Subcutaneous abdominal adipose tissue (tissue), 5 donors: Measurements from ENCODE around the gene IL22RA1.

Experiments
- H3K27ac ChIP-seq: one replicate; pipeline ENCODE4 v1.7.0; 2013; ENCODE audit warnings: low read depth, mild to moderate bottlenecking, inconsistent platforms, low read length, moderate library complexity
- H3K27me3 ChIP-seq, 5 donors: one replicate each; pipeline ENCODE4 v1.7.0; 2013; ENCODE audit warnings: low read length in 5 of 5, inconsistent platforms in 1 of 5; ENCODE audit not compliant: control insufficient read depth in 5 of 5, insufficient read depth in 4 of 5
- H3K36me3 ChIP-seq, 5 donors: one replicate each; pipeline ENCODE4 v1.7.0; 2013; ENCODE audit warnings: low read length in 5 of 5; ENCODE audit not compliant: control insufficient read depth in 5 of 5, insufficient read depth in 5 of 5
- H3K4me1 ChIP-seq, 5 donors: one replicate each; pipeline ENCODE4 v1.7.0; 2013; ENCODE audit warnings: low read length in 5 of 5, mild to moderate bottlenecking in 3 of 5, moderate library complexity in 1 of 5; ENCODE audit not compliant: control insufficient read depth in 5 of 5, insufficient read depth in 5 of 5
- H3K4me3 ChIP-seq, 5 donors: one replicate each; pipeline ENCODE4 v1.7.0; 2013; ENCODE audit warnings: low read length in 5 of 5, low read depth in 1 of 5
- H3K9ac ChIP-seq, 5 donors: one replicate each; pipeline ENCODE4 v1.7.0; 2013; ENCODE audit warnings: low read length in 5 of 5, mild to moderate bottlenecking in 4 of 5, moderate library complexity in 3 of 5
- H3K9me3 ChIP-seq, 5 donors: one replicate each; pipeline ENCODE4 v1.7.0; 2013; ENCODE audit warnings: low read length in 5 of 5; ENCODE audit not compliant: control insufficient read depth in 5 of 5
- donor health status: healthy.
- donor health status: healthy.
- donor health status: healthy.
- donor health status: healthy.
- donor health status: healthy.

The IL22RA1 gene

DNA sequence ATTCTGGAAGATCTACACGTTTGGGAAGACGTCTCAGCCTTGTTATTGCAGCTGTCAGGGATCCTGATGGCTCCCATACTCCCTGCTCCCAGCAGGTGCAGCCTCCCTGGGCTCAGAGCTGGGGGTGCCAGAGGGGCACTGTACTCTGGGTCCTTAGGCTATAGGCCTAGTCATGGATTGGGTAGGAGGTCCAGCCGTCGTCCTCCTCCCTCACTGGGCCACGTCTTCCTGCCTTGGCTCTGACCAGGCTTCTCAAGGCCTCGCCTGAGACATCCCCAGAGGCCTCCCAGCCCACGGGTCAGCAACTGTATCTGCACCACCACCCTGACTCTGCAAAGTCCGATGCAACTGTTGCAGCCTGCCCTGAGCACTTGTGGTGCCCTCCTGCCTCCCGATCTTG, 49.2 kb downstream of the IL22RA1 start:
- Histone ChIP-seq H3K4me3 (no peak overlapping the region), H3K9me3 (no peaks in the 10 kb centered on the region), H3K4me1 (no peaks in the 10 kb centered on the region), H3K27ac (no peak overlapping the region), H3K27me3 (peaks cover 2 to 10% (median 3%) of the 10 kb centered on the region in 5 donors), H3K36me3 (no peaks in the 10 kb centered on the region), H3K9ac (no peak overlapping the region)

DNA sequence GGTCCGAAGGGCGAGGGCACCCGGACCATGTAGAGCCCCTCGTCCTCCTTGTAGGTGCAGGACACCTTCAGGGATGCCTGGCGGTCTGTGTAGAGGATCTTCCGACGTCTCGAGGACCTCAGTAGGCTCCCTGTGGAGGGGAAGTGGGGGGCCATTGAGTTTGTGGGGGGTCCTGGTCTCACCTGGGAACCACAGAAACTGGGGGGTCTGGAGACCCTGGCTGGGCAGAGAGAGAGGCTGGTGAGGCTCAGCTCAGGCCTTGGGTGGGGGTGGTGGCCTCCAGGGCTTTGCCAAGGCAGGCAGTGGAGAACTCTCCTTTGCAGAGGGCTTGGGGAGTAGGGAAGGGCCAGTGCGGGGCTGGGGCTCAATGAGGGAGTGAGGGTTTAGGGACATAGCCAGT, 50.0 kb downstream of the IL22RA1 start:
- H3K36me3 ChIP-seq: no peaks in the 10 kb centered on the region
- H3K4me1 ChIP-seq: no peaks in the 10 kb centered on the region
- peaks cover 2 to 10% (median 3%) of the 10 kb centered on the region in 5 donors for H3K27me3 ChIP-seq
- no peak overlapping the region for H3K9ac ChIP-seq
- H3K27ac ChIP-seq: no peak overlapping the region
- H3K4me3 ChIP-seq: no peak overlapping the region
- no peaks in the 10 kb centered on the region for H3K9me3 ChIP-seq

DNA sequence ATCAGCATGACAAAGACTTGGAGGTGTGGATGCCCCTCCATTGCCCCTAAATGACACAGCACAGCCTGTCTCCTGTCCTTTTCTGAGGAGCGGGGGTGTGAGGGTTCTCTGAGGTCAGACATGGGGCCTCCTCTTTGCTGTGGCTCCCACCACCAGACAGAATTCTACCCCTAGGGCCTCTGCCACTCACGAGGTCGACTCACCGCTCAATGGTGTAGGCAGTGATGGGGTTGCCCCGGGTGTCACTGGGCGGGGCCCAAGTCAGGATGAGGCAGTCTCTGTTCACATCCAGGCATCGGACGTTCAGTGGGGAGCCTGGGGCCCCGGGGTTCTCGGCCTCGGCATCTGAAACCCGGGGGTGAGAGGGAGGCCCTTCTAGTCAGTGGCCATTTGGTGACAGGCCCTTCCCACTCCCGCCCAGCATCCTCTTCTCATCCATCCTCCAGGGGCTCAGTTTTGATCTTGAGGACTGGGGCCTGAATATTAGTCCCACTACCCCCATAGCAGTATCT, 50.9 kb downstream of the IL22RA1 start:
- H3K36me3 ChIP-seq: no peaks in the 10 kb centered on the region
- H3K9ac ChIP-seq: no peak overlapping the region
- H3K27ac ChIP-seq: no peak overlapping the region
- no peaks in the 10 kb centered on the region for H3K4me1 ChIP-seq
- no peaks in the 10 kb centered on the region for H3K9me3 ChIP-seq
- no peak overlapping the region for H3K4me3 ChIP-seq
- peaks cover 2 to 8% (median 3%) of the 10 kb centered on the region in 5 donors for H3K27me3 ChIP-seq

DNA sequence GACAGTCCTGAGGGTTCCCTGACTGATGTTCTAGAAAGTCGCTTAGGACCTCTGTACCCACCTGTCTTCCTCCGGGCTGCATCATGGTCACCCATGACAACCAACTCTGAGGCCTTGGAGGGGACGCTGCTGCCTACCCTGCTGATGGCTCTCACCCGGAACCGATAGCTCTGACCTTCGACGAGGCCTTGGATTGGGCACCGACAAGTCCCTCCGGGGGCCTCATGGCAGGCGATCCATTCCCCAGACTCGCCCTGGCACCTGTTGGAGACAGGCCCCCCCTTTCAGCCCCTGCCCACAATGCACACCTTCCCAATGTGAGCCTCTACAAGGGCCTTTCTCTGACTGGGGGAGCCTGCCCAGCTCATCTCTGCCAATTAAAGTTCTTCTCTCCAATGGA, 52.2 kb downstream of the IL22RA1 start:
- Histone ChIP-seq H3K4me3 (no peak overlapping the region), H3K36me3 (no peaks in the 10 kb centered on the region), H3K4me1 (no peaks in the 10 kb centered on the region), H3K9me3 (no peaks in the 10 kb centered on the region), H3K27ac (no peak overlapping the region), H3K9ac (no peak overlapping the region), H3K27me3 (peaks cover 0 to 7% (median 2%) of the 10 kb centered on the region in 5 donors)

DNA sequence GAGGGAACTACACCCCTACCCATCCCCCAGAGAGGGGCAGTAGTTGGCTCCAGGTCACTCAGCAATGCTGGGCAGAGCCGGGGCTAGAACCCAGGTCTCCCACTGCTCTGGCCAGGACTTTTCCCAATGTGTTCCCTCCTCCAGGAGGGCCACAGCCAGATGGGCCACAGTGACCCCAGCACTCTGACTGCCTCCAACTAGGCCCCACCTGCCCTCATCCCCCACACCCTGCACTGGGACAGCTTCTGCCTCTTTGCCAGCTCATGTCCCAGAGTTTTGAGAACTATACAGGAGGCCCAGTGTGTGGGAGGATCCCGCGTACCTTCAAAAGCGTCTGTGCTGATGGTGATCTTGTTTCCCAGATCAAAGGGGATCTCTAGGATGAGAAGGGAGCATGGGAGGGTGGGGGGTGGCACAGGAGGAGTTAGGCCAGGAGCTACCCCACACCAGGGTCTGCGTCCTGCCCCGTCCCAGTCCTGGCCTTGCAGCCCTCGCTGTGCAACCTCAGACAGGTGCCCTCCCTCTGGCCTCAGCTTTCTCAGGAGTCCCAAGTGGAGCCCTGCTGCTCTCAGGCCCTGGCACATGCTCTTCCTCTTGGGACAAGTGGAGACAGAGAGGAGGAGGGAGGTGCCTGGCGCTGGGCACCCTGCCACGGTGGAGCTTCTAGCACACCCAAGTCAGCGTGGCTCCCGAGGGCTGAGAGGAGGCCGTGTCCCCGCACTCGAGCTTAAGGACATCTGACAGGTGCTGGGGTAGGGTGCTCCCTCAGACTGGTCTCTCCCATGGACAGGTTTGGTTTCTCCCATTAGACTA, 53.0 kb downstream of the IL22RA1 start:
- Histone ChIP-seq H3K4me3 (no peak overlapping the region), H3K27me3 (peaks cover 0 to 8% (median 2%) of the 10 kb centered on the region in 5 donors), H3K36me3 (no peaks in the 10 kb centered on the region), H3K4me1 (no peaks in the 10 kb centered on the region), H3K9me3 (no peaks in the 10 kb centered on the region), H3K27ac (no peak overlapping the region), H3K9ac (no peak overlapping the region)

DNA sequence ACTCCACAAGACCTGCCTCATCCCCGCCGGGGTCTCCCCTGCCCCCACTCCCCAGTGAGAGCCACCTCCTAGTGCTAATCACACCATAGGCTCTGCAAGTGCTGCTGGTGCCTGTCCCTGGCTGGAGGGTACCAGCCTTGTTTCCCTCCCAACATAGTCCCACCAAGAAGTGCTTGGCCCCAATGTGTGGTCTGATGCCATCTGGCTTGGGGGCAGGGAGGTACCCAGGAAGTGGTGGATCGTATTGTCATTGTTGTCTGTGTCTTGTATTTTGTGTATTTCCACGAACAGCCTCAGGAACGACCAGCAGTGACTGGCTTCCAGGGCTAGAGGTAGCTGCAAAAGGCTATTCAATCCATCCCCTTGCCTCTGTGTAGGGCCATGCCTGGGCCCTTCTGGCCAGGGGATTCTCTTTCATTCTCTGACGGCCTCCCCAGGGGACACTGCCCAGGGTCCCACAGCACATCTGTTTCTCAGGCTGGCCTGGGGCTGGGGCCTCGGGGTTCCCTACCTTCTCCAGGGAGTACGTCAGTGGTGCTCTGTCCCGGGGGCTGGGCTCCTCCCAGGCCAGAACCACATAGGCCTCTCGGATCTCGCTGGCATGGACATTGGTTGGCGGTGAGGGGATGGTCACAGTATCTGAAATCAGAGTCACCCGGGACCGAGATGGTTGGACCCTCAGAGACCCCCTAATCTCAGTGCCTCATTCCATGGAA, 53.8 kb downstream of the IL22RA1 start:
- Histone ChIP-seq H3K27me3 (peaks cover 0 to 4% (median 0%) of the 10 kb centered on the region in 5 donors), H3K4me1 (no peaks in the 10 kb centered on the region), H3K36me3 (no peaks in the 10 kb centered on the region), H3K9me3 (no peaks in the 10 kb centered on the region), H3K4me3 (no peak overlapping the region), H3K9ac (no peak overlapping the region), H3K27ac (no peak overlapping the region)

DNA sequence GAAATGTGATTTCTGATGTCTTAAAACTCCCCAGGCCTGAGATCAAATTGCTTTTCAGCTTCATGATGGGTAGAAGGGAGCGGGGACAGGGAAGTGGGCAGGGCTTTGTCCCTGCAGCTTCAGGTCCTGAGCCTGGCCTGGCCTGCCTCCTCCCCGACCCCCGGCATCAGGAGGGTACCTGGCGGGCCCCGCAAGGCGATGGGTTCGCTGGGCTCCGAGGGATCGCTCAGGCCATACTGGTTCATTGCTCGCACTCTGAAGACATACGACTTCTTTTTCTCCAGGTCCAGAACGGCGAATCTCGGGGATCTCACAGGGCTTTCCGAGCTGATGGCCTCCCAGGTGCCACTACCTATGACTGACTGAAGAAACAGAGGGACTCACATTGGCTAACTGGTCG, 56.5 kb downstream of the IL22RA1 start:
- Histone ChIP-seq H3K9ac (no peak overlapping the region), H3K36me3 (no peaks in the 10 kb centered on the region), H3K4me3 (no peak overlapping the region), H3K27ac (no peak overlapping the region), H3K9me3 (no peaks in the 10 kb centered on the region), H3K27me3 (peaks cover 0 to 4% (median 0%) of the 10 kb centered on the region in 5 donors), H3K4me1 (no peaks in the 10 kb centered on the region)

DNA sequence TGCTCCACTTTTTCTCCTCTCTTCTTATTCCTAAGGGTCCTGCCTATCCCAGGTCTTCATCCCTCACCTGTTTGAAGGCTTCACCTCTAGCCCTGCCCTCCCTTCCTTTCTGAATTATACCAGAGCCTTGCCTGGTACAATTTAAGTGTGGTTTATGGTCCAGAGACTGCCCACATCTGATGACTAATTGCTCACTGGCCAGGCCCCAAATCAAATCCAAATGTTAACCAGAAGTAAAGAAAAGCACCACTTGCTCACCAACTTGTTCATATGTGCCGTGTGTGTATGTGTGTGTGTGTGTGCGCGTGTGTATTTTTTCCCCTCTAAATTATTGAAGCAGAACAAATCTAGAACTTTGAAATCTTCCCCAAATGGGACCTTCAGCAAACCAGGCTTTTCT, 57.4 kb downstream of the IL22RA1 start:
- no peak overlapping the region for H3K9ac ChIP-seq
- H3K9me3 ChIP-seq: no peaks in the 10 kb centered on the region
- H3K27me3 ChIP-seq: peaks cover 0 to 4% (median 0%) of the 10 kb centered on the region in 5 donors
- H3K27ac ChIP-seq: no peak overlapping the region
- no peaks in the 10 kb centered on the region for H3K4me1 ChIP-seq
- no peaks in the 10 kb centered on the region for H3K36me3 ChIP-seq
- H3K4me3 ChIP-seq: no peak overlapping the region

DNA sequence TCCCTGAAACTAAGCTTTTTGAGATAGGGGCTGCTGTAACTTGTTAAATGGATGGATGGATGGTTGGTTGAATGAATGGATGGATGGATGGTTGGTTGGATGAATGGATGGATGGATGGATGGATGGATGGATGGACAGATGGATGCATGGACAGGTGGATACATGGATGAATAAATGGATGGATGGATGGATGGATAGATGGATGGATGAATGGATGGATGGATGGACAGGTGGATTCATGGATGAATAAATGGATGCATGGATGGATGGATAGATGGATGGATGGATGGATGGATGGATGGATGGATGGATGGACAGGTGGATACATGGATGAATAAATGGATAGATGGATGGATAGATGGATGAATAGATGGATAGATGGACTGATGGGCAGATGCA, 57.9 kb downstream of the IL22RA1 start:
- Histone ChIP-seq H3K27me3 (peaks cover 0 to 4% (median 0%) of the 10 kb centered on the region in 5 donors), H3K4me1 (no peaks in the 10 kb centered on the region), H3K36me3 (no peaks in the 10 kb centered on the region), H3K9me3 (no peaks in the 10 kb centered on the region), H3K27ac (no peak overlapping the region), H3K4me3 (no peak overlapping the region), H3K9ac (no peak overlapping the region)

DNA sequence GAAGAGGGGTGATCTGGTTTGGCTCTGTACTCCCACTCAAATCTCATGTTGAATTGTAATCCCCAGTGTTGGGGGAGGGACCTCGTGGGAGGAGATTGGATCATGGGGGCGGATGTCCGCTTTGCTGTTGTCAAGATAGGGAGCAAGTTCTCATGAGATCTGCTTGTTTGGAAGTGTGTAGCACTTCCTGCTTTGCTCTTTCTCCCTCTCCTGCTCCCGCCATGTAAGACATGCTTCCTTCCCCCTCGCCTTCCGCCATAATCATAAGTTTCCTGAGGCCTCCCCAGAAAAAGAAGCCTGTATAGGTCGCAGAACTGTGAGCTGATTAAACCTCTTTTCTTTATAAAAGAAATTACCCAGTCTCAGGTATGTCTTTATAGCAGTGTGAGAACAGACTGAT, 58.9 kb downstream of the IL22RA1 start:
- no peak overlapping the region for H3K9ac ChIP-seq
- no peaks in the 10 kb centered on the region for H3K36me3 ChIP-seq
- H3K9me3 ChIP-seq: no peaks in the 10 kb centered on the region
- no peaks in the 10 kb centered on the region for H3K4me1 ChIP-seq
- no peak overlapping the region for H3K27ac ChIP-seq
- no peak overlapping the region for H3K4me3 ChIP-seq
- H3K27me3 ChIP-seq: peaks cover 0 to 4% (median 0%) of the 10 kb centered on the region in 5 donors
